A673 (cell line): ENCODE measurements around the gene ARHGAP21. TPM values are rescaled to one million over a fixed set of nuclear protein-coding genes. Genes with fewer than 3 reads are reported as not detected.
A peak's percentile ranks its signal among the peaks of the same experiment; 100 is the strongest.

Source experiments
- BruUV-seq: library from RNA; stranded (reverse); fragments of 400-500 nt; replicated peaks from 2 replicates; lab custom pipeline; 2021; lab: Mats Ljungman, UMichigan
- CTCF ChIA-PET: fragments of 300-600 bp; sonication (Branson Sonifier 250); formaldehyde crosslinking; loops from one replicate; lab custom pipeline; 2022; ENCODE audit warnings: antibody characterized with exemption; lab: Charles Lee
- POLR2A ChIA-PET: fragments of 300-600 bp; sonication (Branson Sonifier 250); formaldehyde crosslinking; loops from one replicate; lab custom pipeline; 2022; ENCODE audit warnings: antibody characterized with exemption; ENCODE audit not compliant: low non-redundant PET; lab: Charles Lee
- DNase-seq: peaks from one replicate; pipeline ENCODE4 v3.0.0-alpha.2; 2015; ENCODE audit warnings: low spot score
- H3K27ac ChIP-seq: fragments of 200-600 bp; sonication (generic); 2 replicates; pipeline ENCODE4 v1.5.1; 2016; ENCODE audit warnings: mixed run types, low read depth, mild to moderate bottlenecking, mixed read lengths, antibody characterized with exemption, low read length; ENCODE audit not compliant: poor library complexity, severe bottlenecking
- H3K27me3 ChIP-seq: fragments of 200-600 bp; sonication (generic); replicated peaks from 2 replicates; pipeline ENCODE4 v1.6.1; 2017; ENCODE audit warnings: mixed run types, low read depth, mild to moderate bottlenecking, mixed read lengths, antibody characterized with exemption, low read length; ENCODE audit not compliant: insufficient read depth, poor library complexity
- H3K36me3 ChIP-seq: fragments of 200-600 bp; sonication (generic); 2 replicates; pipeline ENCODE4 v1.6.1; 2016; ENCODE audit warnings: mixed run types, mild to moderate bottlenecking, mixed read lengths, antibody characterized with exemption, low read length; ENCODE audit not compliant: insufficient read depth, poor library complexity, severe bottlenecking
- H3K4me1 ChIP-seq: fragments of 200-600 bp; sonication (generic); 2 replicates; pipeline ENCODE4 v1.6.1; 2017; ENCODE audit warnings: mixed run types, mild to moderate bottlenecking, mixed read lengths, antibody characterized with exemption, low read length; ENCODE audit not compliant: insufficient read depth, poor library complexity, severe bottlenecking
- H3K4me3 ChIP-seq: fragments of 200-600 bp; sonication (generic); 2 replicates; pipeline ENCODE4 v1.5.1; 2016; ENCODE audit warnings: low read depth, mixed run types, mild to moderate bottlenecking, mixed read lengths, low read length; ENCODE audit not compliant: poor library complexity, severe bottlenecking
- H3K9me3 ChIP-seq: fragments of 200-600 bp; sonication (generic); 2 replicates; pipeline ENCODE4 v1.6.1; 2016; ENCODE audit warnings: mixed run types, low read depth, mild to moderate bottlenecking, mixed read lengths, antibody characterized with exemption, low read length; ENCODE audit not compliant: poor library complexity, severe bottlenecking
- CTCF ChIP-seq: fragments of 300-800, 200-600 bp; sonication (generic); conservative IDR thresholded peaks from 2 replicates; pipeline ENCODE4 v1.5.1; 2017; ENCODE audit warnings: low read depth, mild to moderate bottlenecking, antibody characterized with exemption, low read length, moderate library complexity, mixed read lengths
- EZH2 ChIP-seq: fragments of 200-600 bp; sonication (generic); IDR thresholded peaks from 2 replicates; pipeline ENCODE4 v1.6.1; 2017; ENCODE audit warnings: borderline replicate concordance, low read depth, mild to moderate bottlenecking, mixed read lengths, antibody characterized with exemption, low read length; ENCODE audit not compliant: poor library complexity, severe bottlenecking
- intact Hi-C: fragments of 100-400 bp; cut with micrococcal nuclease; formaldehyde crosslinking; loops from one replicate; pipeline ENCODE4 v1.10.0; 2022; ENCODE audit not compliant: unreplicated experiment
- total RNA-seq: library from RNA; stranded (reverse); gene quantifications from 2 replicates; pipeline ENCODE4 v1.2.3, GENCODE V29; 2021

Gene ARHGAP21
- total RNA-seq, 1 experiment from 2014 or later, result 68.6 TPM

- Histone ChIP-seq H3K36me3 (no peaks in the 10 kb centered on the region), H3K27me3 (no peaks in the 10 kb centered on the region), H3K9me3 (no peaks in the 10 kb centered on the region), H3K4me3 (no peak overlapping the region), H3K27ac (no peak overlapping the region), H3K4me1 (peaks cover 11% of the 10 kb centered on the region)
- peak; percentile 57 for TF ChIP-seq CTCF
- TF ChIP-seq EZH2, result no peak
- no TSS peak for BruUV-seq
- ChIA-PET POLR2A (no interaction called here), CTCF (no interaction called here)
- intact Hi-C loops, result loop anchor here (10.0 kb wide), 1 partner anchor 1238 kb away; no protein-coding TSS in a partner anchor
- peak; percentile 61 for DNase-seq
Measured at GRCh38 chr10:24552346-24553016, 171.2 kb downstream of the ARHGAP21 start.

DNA sequence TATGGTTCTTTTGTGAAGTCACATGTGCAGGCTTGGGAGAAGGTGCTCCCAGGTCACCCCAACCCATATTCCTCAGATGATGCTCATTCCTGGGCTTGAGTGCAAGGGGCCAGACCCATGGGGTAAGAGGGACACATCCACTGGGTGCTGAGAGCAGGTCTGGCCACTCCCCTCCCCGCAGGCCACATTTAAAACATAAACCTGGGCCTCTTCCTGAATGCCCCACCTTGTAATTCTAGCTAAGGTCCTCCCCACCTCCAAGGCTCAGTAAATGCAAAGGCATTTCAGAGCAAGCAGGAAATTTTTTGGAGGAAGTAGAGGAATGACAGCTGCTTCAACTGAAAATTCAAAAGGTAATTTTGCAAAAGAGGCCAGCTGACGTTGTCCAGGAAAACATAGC is 172.5 kb downstream of the ARHGAP21 start:
- Histone ChIP-seq H3K27me3 (no peaks in the 10 kb centered on the region), H3K36me3 (peaks cover 3% of the 10 kb centered on the region), H3K4me3 (no peak overlapping the region), H3K9me3 (no peaks in the 10 kb centered on the region), H3K27ac (no peak overlapping the region), H3K4me1 (peaks cover 6% of the 10 kb centered on the region)
- intact Hi-C loops, result loop anchor here (10.0 kb wide), 1 partner anchor 1236 kb away; no protein-coding TSS in a partner anchor
- BruUV-seq, result no TSS peak
- no peak for TF ChIP-seq EZH2
- TF ChIP-seq CTCF, result no peak
- CTCF ChIA-PET, result no interaction called here
- DNase-seq, result no peak
- POLR2A ChIA-PET, result interaction anchor here (0.6 kb wide), 1 partner anchor 82 kb away, joined by 4 read pairs; no protein-coding TSS in a partner anchor

DNA sequence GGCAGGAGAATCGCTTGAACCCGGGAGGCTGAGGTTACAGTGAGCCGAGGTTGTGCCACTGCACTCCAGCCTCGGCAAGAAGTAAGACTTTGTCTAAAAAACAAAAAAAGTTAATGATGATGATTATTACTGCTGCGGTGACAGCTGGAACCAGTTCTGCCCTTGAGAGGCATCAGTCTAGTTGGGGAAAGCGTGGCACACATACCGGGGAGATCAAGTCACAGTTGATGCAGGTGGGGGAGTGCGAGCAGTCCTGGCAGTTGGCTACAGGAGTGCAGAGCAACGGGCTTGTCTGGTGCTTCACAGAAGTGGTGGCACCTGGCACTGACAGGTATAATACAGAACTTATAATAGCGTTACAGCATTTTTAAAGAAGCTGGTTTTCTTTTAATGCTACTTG is 173.0 kb downstream of the ARHGAP21 start:
- Histone ChIP-seq H3K36me3 (peaks cover 8% of the 10 kb centered on the region), H3K9me3 (no peaks in the 10 kb centered on the region), H3K4me1 (peaks cover 6% of the 10 kb centered on the region), H3K4me3 (no peak overlapping the region), H3K27me3 (no peaks in the 10 kb centered on the region), H3K27ac (no peak overlapping the region)
- TF ChIP-seq CTCF, result no peak
- TF ChIP-seq EZH2, result no peak
- CTCF ChIA-PET, result interaction anchor here (0.7 kb wide), 1 partner anchor 606 kb away, joined by 4 read pairs; no protein-coding TSS in a partner anchor
- BruUV-seq, result no TSS peak
- POLR2A ChIA-PET, result no interaction called here
- intact Hi-C loops, result loop anchor here (10.0 kb wide), 1 partner anchor 1236 kb away; no protein-coding TSS in a partner anchor
- DNase-seq, result no peak
